Measurements from ENCODE around the gene AP1AR.

GRCh38 chr4:112196461-112196860 lies 35.1 kb upstream of the AP1AR start:
- TF ChIP-seq CTCF (IDR thresholded peaks at IDR 0.05; ENCODE audit: low read depth, low read length, missing input control) (no peak), HNF4A (conservative IDR thresholded peaks at IDR 0.05) (no peak), JUND (IDR thresholded peaks at IDR 0.05) (no peak), TAF1 (conservative IDR thresholded peaks at IDR 0.05) (no peak), ZBTB33 (IDR thresholded peaks at IDR 0.05) (no peak), RAD21 (IDR thresholded peaks at IDR 0.05) (no peak)
